IMR-90 (cell line): ENCODE results near the gene SNED1. TPM values are rescaled to one million over a fixed set of nuclear protein-coding genes. Genes with fewer than 3 reads are reported as not detected.

ENCODE experiments used
- ATAC-seq: fragments of 200-7000 bp; cut with Tn5 transposase; 2 replicates; pipeline ENCODE4 v1.9.1; 2020; ENCODE audit warnings: low read depth, mild to moderate bottlenecking, moderate library complexity
- BruUV-seq: library from RNA; stranded (reverse); fragments of 400-500 nt; replicated peaks from 2 replicates; lab custom pipeline; 2021; lab: Mats Ljungman, UMichigan
- CTCF ChIA-PET: fragments of 300-600 bp; formaldehyde crosslinking; extraction: SDS; loops from one replicate; lab custom pipeline; 2021; ENCODE audit warnings: antibody characterized with exemption; lab: Yijun Ruan, JAX
- POLR2A ChIA-PET: fragments of 300-600 bp; sonication (Branson Sonifier 250); formaldehyde crosslinking; loops from one replicate; lab custom pipeline; 2022; ENCODE audit warnings: antibody characterized with exemption; ENCODE audit not compliant: unreplicated experiment; lab: Charles Lee
- DNase-seq: peaks from one replicate; pipeline ENCODE4 v3.0.0; 2013
- H2AFZ ChIP-seq: replicated peaks from 2 replicates; pipeline ENCODE3; 2013; ENCODE audit warnings: low read length, mild to moderate bottlenecking; ENCODE audit not compliant: poor library complexity
- H2AK5ac ChIP-seq: 2 replicates; pipeline ENCODE4 v1.6.1; 2013; ENCODE audit warnings: low read depth, low read length, inconsistent platforms
- H2AK9ac ChIP-seq: replicated peaks from 2 replicates; pipeline ENCODE3; 2013; ENCODE audit warnings: mild to moderate bottlenecking, low read depth, low read length, moderate library complexity; ENCODE audit not compliant: poor library complexity
- H2BK120ac ChIP-seq: 2 replicates; pipeline ENCODE4 v1.6.1; 2013; ENCODE audit warnings: low read depth, low read length, inconsistent platforms
- H2BK15ac ChIP-seq: 3 replicates; pipeline ENCODE4 v1.6.1; 2013; ENCODE audit warnings: low read depth, low read length, inconsistent platforms
- H2BK20ac ChIP-seq: 2 replicates; pipeline ENCODE4 v1.6.1; 2013; ENCODE audit warnings: low read depth, mild to moderate bottlenecking, inconsistent platforms, low read length, moderate library complexity
- H2BK5ac ChIP-seq: 2 replicates; pipeline ENCODE4 v1.6.1; 2013; ENCODE audit warnings: mild to moderate bottlenecking, low read depth, low read length, inconsistent platforms; ENCODE audit not compliant: poor library complexity, severe bottlenecking
- H3K14ac ChIP-seq: replicated peaks from 2 replicates; pipeline ENCODE4 v1.6.1; 2013; ENCODE audit warnings: low read depth, low read length, inconsistent platforms
- H3K18ac ChIP-seq: 2 replicates; pipeline ENCODE4 v1.6.1; 2013; ENCODE audit warnings: low read depth, low read length, control low read depth
- H3K23ac ChIP-seq: 2 replicates; pipeline ENCODE4 v1.6.1; 2013; ENCODE audit warnings: low read depth, low read length, inconsistent platforms
- H3K27ac ChIP-seq: 2 replicates; pipeline ENCODE4 v1.5.1; 2013; ENCODE audit warnings: mild to moderate bottlenecking, control low read depth, low read length; ENCODE audit not compliant: insufficient read depth
- H3K27me3 ChIP-seq: 2 replicates; pipeline ENCODE4 v1.6.1; 2013; ENCODE audit warnings: low read length; ENCODE audit not compliant: control insufficient read depth, insufficient read depth
- H3K36me3 ChIP-seq: 2 replicates; pipeline ENCODE4 v1.6.1; 2013; ENCODE audit warnings: low read length, mixed read lengths; ENCODE audit not compliant: control insufficient read depth, insufficient read depth
- H3K4ac ChIP-seq: 2 replicates; pipeline ENCODE4 v1.6.1; 2013; ENCODE audit warnings: low read depth, low read length, inconsistent platforms
- H3K4me1 ChIP-seq: 2 replicates; pipeline ENCODE4 v1.6.1; 2013; ENCODE audit warnings: low read length, mixed read lengths; ENCODE audit not compliant: control insufficient read depth, insufficient read depth
- H3K4me2 ChIP-seq: 2 replicates; pipeline ENCODE4 v1.6.1; 2013; ENCODE audit warnings: low read depth, mild to moderate bottlenecking, control low read depth, low read length, moderate library complexity
- H3K4me3 ChIP-seq: 2 replicates; pipeline ENCODE4 v1.5.1; 2013; ENCODE audit warnings: low read depth, mild to moderate bottlenecking, control low read depth, low read length, moderate library complexity; ENCODE audit not compliant: insufficient read depth
- H3K56ac ChIP-seq: 2 replicates; pipeline ENCODE4 v1.6.1; 2013; ENCODE audit warnings: low read length, inconsistent platforms; ENCODE audit not compliant: insufficient read depth; ENCODE audit errors: extremely low read depth
- H3K79me1 ChIP-seq, 2 experiments: 2 replicates each; pipeline ENCODE4 v1.6.1; 2013; ENCODE audit warnings: low read length in 2 of 2, inconsistent platforms in 1 of 2, low read depth in 1 of 2
- H3K9ac ChIP-seq: 2 replicates; pipeline ENCODE4 v1.6.1; 2013; ENCODE audit warnings: low read depth, low read length, control low read depth
- H3K9me1 ChIP-seq: 2 replicates; pipeline ENCODE4 v1.6.1; 2013; ENCODE audit warnings: low read length, inconsistent platforms; ENCODE audit not compliant: insufficient read depth
- H3K9me3 ChIP-seq: 2 replicates; pipeline ENCODE4 v1.6.1; 2013; ENCODE audit warnings: low read length; ENCODE audit not compliant: control insufficient read depth, insufficient read depth
- H4K20me1 ChIP-seq: 2 replicates; pipeline ENCODE4 v1.6.1; 2013; ENCODE audit warnings: low read length, inconsistent platforms; ENCODE audit not compliant: insufficient read depth
- H4K5ac ChIP-seq: 2 replicates; pipeline ENCODE4 v1.6.1; 2013; ENCODE audit warnings: mild to moderate bottlenecking, low read depth, low read length, control low read depth
- H4K8ac ChIP-seq, 2 experiments: 2 replicates each; pipeline ENCODE4 v1.6.1; 2013; ENCODE audit warnings: low read depth in 2 of 2, low read length in 2 of 2, control low read depth in 1 of 2, inconsistent platforms in 1 of 2
- H4K91ac ChIP-seq: 2 replicates; pipeline ENCODE4 v1.6.1; 2013; ENCODE audit warnings: low read depth, low read length, inconsistent platforms; ENCODE audit not compliant: insufficient read depth
- CEBPB ChIP-seq: IDR thresholded peaks from 2 replicates; pipeline ENCODE4 v1.6.1; 2012; ENCODE audit warnings: low read depth, low read length, improper control_type of control experiment
- CHD1 ChIP-seq: IDR thresholded peaks from 2 replicates; pipeline ENCODE4 v1.6.1; 2012; ENCODE audit warnings: low read depth, low read length, improper control_type of control experiment
- FOS ChIP-seq: fragments of 150-350 bp; IDR thresholded peaks from 2 replicates; pipeline ENCODE4 v1.6.1; 2016; ENCODE audit warnings: low read depth, low read length
- MAFK ChIP-seq: IDR thresholded peaks from 2 replicates; pipeline ENCODE4 v1.6.1; 2012; ENCODE audit warnings: low read depth, low read length, improper control_type of control experiment
- MAZ ChIP-seq: IDR thresholded peaks from 2 replicates; pipeline ENCODE4 v1.6.1; 2012; ENCODE audit warnings: low read depth, mild to moderate bottlenecking, low read length, improper control_type of control experiment, moderate library complexity, borderline replicate concordance
- MXI1 ChIP-seq: IDR thresholded peaks from 2 replicates; pipeline ENCODE4 v1.6.1; 2012; ENCODE audit warnings: low read depth, mild to moderate bottlenecking, low read length, moderate library complexity, borderline replicate concordance
- POLR2A ChIP-seq: IDR thresholded peaks from 2 replicates; pipeline ENCODE4 v1.6.1; 2012; ENCODE audit warnings: mild to moderate bottlenecking, low read depth, low read length
- RAD21 ChIP-seq: IDR thresholded peaks from 2 replicates; pipeline ENCODE4 v1.6.1; 2012; ENCODE audit warnings: low read length, improper control_type of control experiment
- RCOR1 ChIP-seq: IDR thresholded peaks from 2 replicates; pipeline ENCODE4 v1.6.1; 2012; ENCODE audit warnings: mild to moderate bottlenecking, low read length, improper control_type of control experiment; ENCODE audit not compliant: insufficient replicate concordance
- RFX5 ChIP-seq: IDR thresholded peaks from 2 replicates; pipeline ENCODE4 v1.8.0; 2012; ENCODE audit warnings: low read depth, mild to moderate bottlenecking, low read length, moderate library complexity
- SMC3 ChIP-seq: fragments of 150-350 bp; IDR thresholded peaks from 2 replicates; pipeline ENCODE4 v1.6.1; 2016; ENCODE audit warnings: low read depth, mild to moderate bottlenecking, antibody characterized with exemption, low read length, moderate library complexity
- WGBS, 2 experiments: methylation state at CpG; one replicate each; pipeline versions ENCODE4 v1.1.5 to v1.1.7; 2013; ENCODE audit warnings: missing lambda C conversion rate in 2 of 2; ENCODE audit not compliant: insufficient read length in 1 of 2; ENCODE audit errors: extremely low coverage in 2 of 2; 5-methylcytosine and 5-hydroxymethylcytosine counted together
- dilution Hi-C: fragments of 300-500 bp; cut with HindIII; formaldehyde crosslinking; loops from one replicate; pipeline ENCODE4 v1.14.3; 2018; ENCODE audit warnings: low sequenced_read_pairs; ENCODE audit not compliant: unreplicated experiment
- in situ Hi-C: fragments of 300-500 bp; cut with MboI; formaldehyde crosslinking; loops from 3 replicates; pipeline ENCODE4 v1.14.3; 2019; ENCODE audit warnings: low sequenced_read_pairs, inconsistent platforms, mixed read lengths
- intact Hi-C: fragments of 100-400 bp; cut with micrococcal nuclease; formaldehyde crosslinking; loops from 2 replicates; pipeline ENCODE4 v1.10.0; 2022
- polyA plus RNA-seq, 3 experiments: library from polyadenylated mRNA; depleted of rRNA; stranded (reverse); fragments of >200 nt; gene quantifications; 2 replicates each; pipeline ENCODE4 v1.2.3, GENCODE V29; 2012; ENCODE audit warnings: low replicate concordance in 1 of 3
- total RNA-seq: library from RNA; depleted of rRNA; stranded (reverse); fragments of >200 nt; gene quantifications from 2 replicates; pipeline ENCODE4 v1.2.3, GENCODE V29; 2012
- TF ChIP-seq, protein P1 (sequence below): conservative IDR thresholded peaks from 2 replicates; pipeline ENCODE4 v1.5.1; 2012; ENCODE audit warnings: mild to moderate bottlenecking, low read depth, low read length, improper control_type of control experiment
- TF ChIP-seq, protein P2 (sequence below): fragments of 150-350 bp; IDR thresholded peaks from 2 replicates; pipeline ENCODE4 v1.6.1; 2017; ENCODE audit warnings: mild to moderate bottlenecking, antibody characterized with exemption, low read length, low read depth
- TF ChIP-seq, protein P3 (sequence below): fragments of 150-350 bp; IDR thresholded peaks from 2 replicates; pipeline ENCODE4 v1.6.1; 2016; ENCODE audit warnings: low read depth, mild to moderate bottlenecking, low read length, moderate library complexity, borderline replicate concordance

The SNED1 gene
- total and polyA plus RNA-seq, 2 of the 4 experiments (the other 2 are of a cell fraction) = 1.1 to 3.4 TPM

DNA sequence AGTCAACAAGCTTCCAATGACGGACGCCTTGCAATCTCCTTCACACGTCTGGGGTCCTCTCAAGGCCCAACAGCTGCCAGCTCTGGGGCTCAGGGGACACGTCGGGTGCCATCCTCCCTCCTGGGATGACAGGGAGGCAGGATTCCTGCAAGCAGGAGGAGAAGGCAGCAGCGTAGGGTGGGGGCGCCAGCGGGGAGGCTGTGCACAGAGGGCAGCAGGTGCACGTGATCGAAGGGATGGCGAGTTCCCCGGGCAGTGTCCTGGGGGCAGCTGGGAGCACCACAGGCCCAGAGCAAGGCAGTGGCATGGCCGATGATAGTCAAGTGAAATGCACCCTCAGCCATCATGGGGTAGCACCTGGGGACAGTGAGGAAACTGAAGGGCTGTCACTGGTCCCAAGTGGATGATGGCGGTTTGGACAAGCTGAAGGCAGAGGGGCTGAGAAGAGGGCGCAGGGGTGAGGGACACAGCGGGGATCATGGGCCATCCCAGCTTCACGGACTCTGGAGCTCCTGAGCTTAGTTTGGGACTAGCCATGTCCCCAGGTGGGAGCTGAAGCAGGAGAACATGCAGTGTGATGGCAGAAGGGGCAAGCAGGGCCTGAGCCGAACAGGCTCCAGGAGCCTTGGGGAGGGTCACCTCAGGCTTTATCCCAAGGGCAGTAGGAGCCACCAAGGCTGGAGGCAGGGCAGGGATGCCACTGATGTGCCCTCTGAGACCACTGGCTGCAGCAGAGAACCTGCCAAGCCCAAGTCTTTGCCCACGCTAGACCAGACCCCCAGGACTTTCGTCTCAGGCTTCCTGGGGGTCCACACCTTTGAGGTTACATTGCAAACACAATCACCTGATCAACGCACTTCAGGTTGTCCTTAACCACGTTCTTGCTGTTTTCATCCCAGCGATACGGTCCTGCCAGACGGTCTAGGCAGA, 16.3 kb upstream of the SNED1 start:
- Histone ChIP-seq H3K9me3 (no peaks in the 10 kb centered on the region), H3K9ac (no peak overlapping the region), H3K27ac (no peak overlapping the region), H2BK15ac (no peak overlapping the region), H3K23ac (no peak overlapping the region), H3K56ac (no peak overlapping the region), H3K36me3 (no peaks in the 10 kb centered on the region), H4K5ac (no peak overlapping the region), H3K79me1 (no peaks in the 10 kb centered on the region), H3K9me1 (no peaks in the 10 kb centered on the region), H2BK5ac (no peak overlapping the region), H2AFZ (no peak overlapping the region), H2BK120ac (no peak overlapping the region), H2BK20ac (no peak overlapping the region), H2AK5ac (no peak overlapping the region), H3K4me2 (no peak overlapping the region), H3K4ac (no peak overlapping the region), H4K91ac (no peak overlapping the region), H3K18ac (no peak overlapping the region), H3K27me3 (peaks cover 7% of the 10 kb centered on the region; the same call in 1 of the 2 replicates), H3K4me3 (no peak overlapping the region), H2AK9ac (no peak overlapping the region), H3K14ac (no peak overlapping the region), H3K4me1 (peaks cover 9% of the 10 kb centered on the region; the same call in 1 of the 2 replicates), H4K8ac (no peak overlapping the region), H4K20me1 (no peaks in the 10 kb centered on the region)
- in situ Hi-C loops (no loop called here), intact Hi-C loops (no loop called here), dilution Hi-C loops (no loop called here)
- ChIA-PET CTCF (interaction anchor here (0.6 kb wide), 1 partner anchor 9 kb away, joined by 4 read pairs; no protein-coding TSS in a partner anchor), POLR2A (interaction anchor here (0.6 kb wide), 1 partner anchor 321 kb away, joined by 3 read pairs; no protein-coding TSS in a partner anchor)
- ATAC-seq = no peak
- BruUV-seq = no TSS peak
- WGBS, 2 experiments = 89% methylated on average over 16 of the region's 25 CpGs; no CpG with 5 or more reads in 1 of the 2 experiments
- no peak for DNase-seq
- TF ChIP-seq RAD21 = no peak
- no peak for TF ChIP-seq RFX5
- TF ChIP-seq, protein P1, sequence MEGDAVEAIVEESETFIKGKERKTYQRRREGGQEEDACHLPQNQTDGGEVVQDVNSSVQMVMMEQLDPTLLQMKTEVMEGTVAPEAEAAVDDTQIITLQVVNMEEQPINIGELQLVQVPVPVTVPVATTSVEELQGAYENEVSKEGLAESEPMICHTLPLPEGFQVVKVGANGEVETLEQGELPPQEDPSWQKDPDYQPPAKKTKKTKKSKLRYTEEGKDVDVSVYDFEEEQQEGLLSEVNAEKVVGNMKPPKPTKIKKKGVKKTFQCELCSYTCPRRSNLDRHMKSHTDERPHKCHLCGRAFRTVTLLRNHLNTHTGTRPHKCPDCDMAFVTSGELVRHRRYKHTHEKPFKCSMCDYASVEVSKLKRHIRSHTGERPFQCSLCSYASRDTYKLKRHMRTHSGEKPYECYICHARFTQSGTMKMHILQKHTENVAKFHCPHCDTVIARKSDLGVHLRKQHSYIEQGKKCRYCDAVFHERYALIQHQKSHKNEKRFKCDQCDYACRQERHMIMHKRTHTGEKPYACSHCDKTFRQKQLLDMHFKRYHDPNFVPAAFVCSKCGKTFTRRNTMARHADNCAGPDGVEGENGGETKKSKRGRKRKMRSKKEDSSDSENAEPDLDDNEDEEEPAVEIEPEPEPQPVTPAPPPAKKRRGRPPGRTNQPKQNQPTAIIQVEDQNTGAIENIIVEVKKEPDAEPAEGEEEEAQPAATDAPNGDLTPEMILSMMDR = no peak
- TF ChIP-seq SMC3 = no peak
- no peak for TF ChIP-seq MAZ
- TF ChIP-seq POLR2A = no peak
- TF ChIP-seq, protein P2, sequence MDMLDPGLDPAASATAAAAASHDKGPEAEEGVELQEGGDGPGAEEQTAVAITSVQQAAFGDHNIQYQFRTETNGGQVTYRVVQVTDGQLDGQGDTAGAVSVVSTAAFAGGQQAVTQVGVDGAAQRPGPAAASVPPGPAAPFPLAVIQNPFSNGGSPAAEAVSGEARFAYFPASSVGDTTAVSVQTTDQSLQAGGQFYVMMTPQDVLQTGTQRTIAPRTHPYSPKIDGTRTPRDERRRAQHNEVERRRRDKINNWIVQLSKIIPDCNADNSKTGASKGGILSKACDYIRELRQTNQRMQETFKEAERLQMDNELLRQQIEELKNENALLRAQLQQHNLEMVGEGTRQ = no peak
- TF ChIP-seq CEBPB = no peak
- no peak for TF ChIP-seq FOS
- TF ChIP-seq MAFK = no peak
- TF ChIP-seq MXI1 = no peak
- TF ChIP-seq CHD1 = no peak
- TF ChIP-seq, protein P3, sequence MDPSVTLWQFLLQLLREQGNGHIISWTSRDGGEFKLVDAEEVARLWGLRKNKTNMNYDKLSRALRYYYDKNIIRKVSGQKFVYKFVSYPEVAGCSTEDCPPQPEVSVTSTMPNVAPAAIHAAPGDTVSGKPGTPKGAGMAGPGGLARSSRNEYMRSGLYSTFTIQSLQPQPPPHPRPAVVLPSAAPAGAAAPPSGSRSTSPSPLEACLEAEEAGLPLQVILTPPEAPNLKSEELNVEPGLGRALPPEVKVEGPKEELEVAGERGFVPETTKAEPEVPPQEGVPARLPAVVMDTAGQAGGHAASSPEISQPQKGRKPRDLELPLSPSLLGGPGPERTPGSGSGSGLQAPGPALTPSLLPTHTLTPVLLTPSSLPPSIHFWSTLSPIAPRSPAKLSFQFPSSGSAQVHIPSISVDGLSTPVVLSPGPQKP = no peak
- no peak for TF ChIP-seq RCOR1
